ENCODE measurements around the gene RRAD.
A peak's percentile ranks its signal among the peaks of the same experiment; 100 is the strongest.
"Not testable (repeated sequence)": the region's sequence is repeated elsewhere in the genome, so short reads cannot be mapped to it uniquely, and the experiment has no call there.

Gene RRAD

GRCh38 chr16:66950971-66951790, 25.8 kb upstream of the RRAD start:
- no peak for DNase-seq (ENCODE audit: low spot score)

GRCh38 chr16:66950437-66950836, 25.1 kb upstream of the RRAD start:
- DNase-seq (ENCODE audit: low spot score), result no peak

GRCh38 chr16:66949472-66949871, 24.1 kb upstream of the RRAD start:
- no peak for DNase-seq (ENCODE audit: low spot score)

- no peak for DNase-seq (ENCODE audit: low spot score)
These were observed 23.5 kb upstream of the RRAD start for GRCh38 chr16:66948837-66949225.

GRCh38 chr16:66948134-66948836, 22.9 kb upstream of the RRAD start:
- peak; percentile 53 for DNase-seq (ENCODE audit: low spot score)

- peak; percentile 74 for DNase-seq (ENCODE audit: low spot score)
These were observed 22.1 kb upstream of the RRAD start for GRCh38 chr16:66947302-66948065.

GRCh38 chr16:66946974-66947301, 21.6 kb upstream of the RRAD start:
- no peak for DNase-seq (ENCODE audit: low spot score)

- DNase-seq (ENCODE audit: low spot score), result no peak
These were observed 21.2 kb upstream of the RRAD start for GRCh38 chr16:66946541-66946940.

- DNase-seq (ENCODE audit: low spot score), result no peak
These were observed 20.6 kb upstream of the RRAD start for GRCh38 chr16:66945939-66946338.

- not testable (repeated sequence) for DNase-seq (ENCODE audit: low spot score)
These were observed 19.6 kb upstream of the RRAD start for GRCh38 chr16:66944971-66945370.

- DNase-seq (ENCODE audit: low spot score), result no peak
These were observed 18.7 kb upstream of the RRAD start for GRCh38 chr16:66944054-66944441.

GRCh38 chr16:66943426-66944053, 18.2 kb upstream of the RRAD start:
- DNase-seq (ENCODE audit: low spot score), result no peak

GRCh38 chr16:66942981-66943380, 17.6 kb upstream of the RRAD start:
- no peak for DNase-seq (ENCODE audit: low spot score)

- DNase-seq (ENCODE audit: low spot score), result no peak
These were observed 14.9 kb upstream of the RRAD start for GRCh38 chr16:66940236-66940635.

GRCh38 chr16:66939366-66939765, 14.0 kb upstream of the RRAD start:
- no peak for DNase-seq (ENCODE audit: low spot score)

GRCh38 chr16:66937725-66938337, 12.5 kb upstream of the RRAD start:
- no peak for DNase-seq (ENCODE audit: low spot score)

GRCh38 chr16:66936889-66937554, 11.7 kb upstream of the RRAD start:
- no peak for DNase-seq (ENCODE audit: low spot score)

GRCh38 chr16:66936462-66936861, 11.1 kb upstream of the RRAD start:
- DNase-seq (ENCODE audit: low spot score), result no peak

- no peak for DNase-seq (ENCODE audit: low spot score)
These were observed 10.1 kb upstream of the RRAD start, which contains the start of gene CES2 for GRCh38 chr16:66935314-66936011. Gene CES2 (plus strand): TSS chr16:66935516. CDS start chr16:66935636, 120 bp downstream.

- DNase-seq (ENCODE audit: low spot score), result not testable (repeated sequence)
These were observed 9.5 kb upstream of the RRAD start for GRCh38 chr16:66934839-66935313.

Data from ecto neural progenitor cell (in vitro differentiated cells).